HG03175 (cell line): ENCODE results near the gene MYOG.

ENCODE experiments used
- ATAC-seq: cut with Tn5 transposase; IDR thresholded peaks from one replicate; pipeline ENCODE4 v1.9.1; 2021; ENCODE audit warnings: mild to moderate bottlenecking, moderate library complexity; ENCODE audit not compliant: unreplicated experiment

Gene MYOG

DNA sequence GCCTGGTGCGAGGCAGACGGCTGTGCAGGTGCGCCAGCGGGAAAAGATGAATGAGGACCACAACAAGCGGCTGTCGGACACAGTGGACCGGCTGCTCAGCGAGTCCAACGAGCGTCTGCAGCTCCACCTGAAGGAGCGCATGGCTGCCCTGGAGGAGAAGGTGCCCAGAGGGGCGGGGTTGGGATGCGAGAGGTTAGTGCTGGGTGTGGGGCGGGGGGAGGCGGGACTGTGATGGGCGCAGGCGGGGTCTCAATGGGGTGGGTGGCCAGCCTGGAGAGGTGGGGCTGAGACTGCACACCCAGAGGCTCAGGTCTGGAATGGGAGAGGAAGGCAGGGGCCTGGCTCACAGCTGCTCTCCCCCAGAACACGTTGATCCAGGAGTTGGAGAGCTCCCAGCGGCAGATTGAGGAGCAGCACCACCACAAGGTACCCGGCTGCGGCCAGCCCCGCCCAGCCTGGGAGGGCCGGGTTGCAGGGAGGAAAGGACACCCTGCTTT is 37.2 kb downstream of the MYOG start:
- ATAC-seq: no peak

DNA sequence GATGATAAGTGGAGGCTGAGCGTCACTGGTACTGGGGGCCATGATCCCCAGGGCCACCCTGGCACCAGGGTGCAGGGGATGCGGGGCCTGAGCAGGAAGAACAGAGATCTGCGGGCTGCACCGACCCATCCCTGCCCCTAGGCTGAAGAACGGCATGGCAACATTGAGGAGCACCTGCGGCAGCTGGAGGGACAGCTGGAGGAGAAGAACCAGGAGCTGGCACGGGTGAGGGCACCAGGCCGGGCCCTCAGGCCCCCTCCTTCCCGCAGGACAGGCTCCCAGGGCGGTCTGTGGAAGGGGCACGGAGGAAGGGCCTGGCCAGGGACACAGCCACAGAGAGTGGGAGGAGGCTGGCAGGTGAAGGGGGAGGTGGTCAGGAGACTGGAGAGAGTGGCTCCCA is 37.7 kb downstream of the MYOG start:
- ATAC-seq: no peak

DNA sequence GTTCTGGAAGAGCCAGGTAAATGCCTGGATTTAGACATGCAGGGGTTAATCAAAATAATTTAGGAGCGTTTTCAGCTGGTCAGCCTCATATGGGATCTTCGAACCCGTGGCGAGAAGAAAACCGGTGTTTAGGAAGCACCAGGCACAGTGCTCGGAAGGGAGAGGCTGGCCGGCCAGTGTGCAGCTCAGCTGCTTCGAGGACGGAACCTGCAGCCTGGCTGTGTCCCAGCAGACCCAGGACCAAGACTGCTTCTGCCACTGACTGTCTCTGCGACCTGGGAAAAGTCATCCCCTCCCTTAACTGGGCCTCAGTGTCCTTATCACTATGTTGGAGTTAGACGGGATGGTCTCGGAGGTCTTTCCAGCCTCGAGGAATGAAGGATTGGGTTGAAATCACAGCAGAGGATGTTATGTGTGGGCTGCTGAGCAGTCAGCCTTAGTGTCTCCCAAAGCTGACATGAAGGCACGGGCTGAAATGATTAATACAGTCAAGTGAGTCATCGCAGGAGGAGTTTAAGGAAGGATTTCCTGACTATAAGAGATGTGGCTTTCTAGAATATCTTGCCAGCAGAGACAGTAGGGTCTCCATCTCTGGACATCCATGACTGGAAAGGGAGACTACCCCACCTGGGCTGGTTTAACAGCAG is 38.7 kb downstream of the MYOG start:
- ATAC-seq: no peak

DNA sequence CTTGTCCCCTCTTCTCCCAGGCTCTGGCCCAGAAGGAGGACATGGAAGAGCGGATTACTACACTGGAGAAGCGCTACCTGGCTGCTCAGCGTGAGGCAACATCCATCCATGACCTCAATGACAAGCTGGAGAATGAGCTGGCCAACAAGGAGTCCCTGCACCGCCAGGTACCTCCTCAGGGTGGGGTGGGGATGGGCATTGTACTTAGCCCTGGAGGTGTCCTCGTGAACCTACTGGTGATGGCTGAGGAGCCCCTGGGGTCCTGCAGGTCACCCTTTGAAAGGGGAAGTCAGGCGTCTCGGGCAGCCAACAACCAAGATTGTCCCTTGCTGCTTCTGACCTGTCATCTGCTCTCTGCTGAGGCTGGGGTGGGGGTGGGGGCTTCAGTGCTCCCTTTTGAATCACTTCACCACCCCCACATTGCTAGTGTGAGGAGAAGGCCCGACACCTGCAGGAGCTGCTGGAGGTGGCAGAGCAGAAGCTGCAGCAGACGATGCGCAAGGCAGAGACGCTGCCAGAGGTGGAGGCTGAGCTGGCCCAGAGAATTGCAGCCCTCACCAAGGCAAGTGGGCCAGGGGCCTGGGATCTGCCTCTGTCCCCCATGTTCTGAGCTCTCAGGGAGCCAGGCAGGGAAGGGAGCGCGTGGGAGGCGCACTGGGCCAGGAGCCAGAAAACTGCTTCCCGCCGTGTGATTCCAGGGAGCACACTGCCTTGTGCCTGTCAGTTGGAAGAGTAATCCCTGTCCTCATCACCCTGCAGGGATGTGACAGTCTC is 39.8 kb downstream of the MYOG start:
- ATAC-seq: no peak

DNA sequence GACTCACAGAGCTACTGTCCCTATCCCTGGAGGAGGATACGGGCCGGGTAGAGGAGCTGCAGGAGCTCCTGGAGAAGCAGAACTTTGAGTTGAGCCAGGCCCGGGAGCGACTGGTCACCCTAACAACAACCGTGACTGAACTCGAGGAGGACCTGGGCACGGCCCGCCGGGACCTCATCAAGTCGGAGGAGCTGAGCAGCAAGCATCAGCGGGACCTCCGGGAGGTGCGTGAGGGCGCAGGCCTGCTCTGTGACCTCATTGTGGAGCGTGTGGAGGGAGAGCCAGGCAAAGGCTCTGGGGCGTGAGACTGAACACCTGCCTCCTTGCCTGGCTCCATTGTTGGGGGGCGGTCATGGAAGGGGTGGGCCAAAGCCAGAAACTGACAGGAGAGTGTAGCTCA is 40.5 kb downstream of the MYOG start:
- ATAC-seq: no peak

DNA sequence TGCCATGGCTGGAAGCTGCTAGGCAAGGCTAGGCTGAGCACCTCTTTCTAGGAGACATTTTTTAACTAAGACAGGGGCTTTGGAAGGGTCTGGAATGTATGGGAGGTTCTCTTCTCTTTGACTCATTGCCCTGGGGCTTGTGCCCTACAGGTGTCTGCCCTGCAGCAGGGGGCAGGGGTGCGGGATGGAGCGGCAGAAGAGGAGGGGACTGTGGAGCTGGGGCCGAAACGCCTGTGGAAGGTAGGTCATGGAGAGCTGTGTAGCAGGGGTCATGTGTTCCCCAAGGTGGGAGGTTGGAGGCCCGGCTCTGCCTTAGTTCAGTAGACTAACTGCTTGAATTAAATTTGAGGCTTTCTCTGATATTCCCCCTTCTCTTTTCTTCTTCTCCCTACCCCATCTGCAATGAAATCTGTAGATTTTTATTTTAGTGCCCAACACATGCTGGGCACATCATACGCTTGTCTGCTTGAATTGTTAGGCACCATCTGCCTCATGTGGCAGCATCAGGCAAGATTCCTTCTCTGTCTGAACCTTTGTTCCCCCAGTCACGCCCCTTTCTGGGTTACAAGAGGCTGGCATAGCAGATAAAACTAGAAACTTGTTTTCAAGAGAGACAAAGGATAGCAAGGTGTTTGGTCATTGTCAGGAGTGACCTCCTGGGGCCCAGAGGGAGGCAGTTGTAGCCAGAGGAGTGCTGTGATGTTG is 41.1 kb downstream of the MYOG start:
- ATAC-seq: no peak

DNA sequence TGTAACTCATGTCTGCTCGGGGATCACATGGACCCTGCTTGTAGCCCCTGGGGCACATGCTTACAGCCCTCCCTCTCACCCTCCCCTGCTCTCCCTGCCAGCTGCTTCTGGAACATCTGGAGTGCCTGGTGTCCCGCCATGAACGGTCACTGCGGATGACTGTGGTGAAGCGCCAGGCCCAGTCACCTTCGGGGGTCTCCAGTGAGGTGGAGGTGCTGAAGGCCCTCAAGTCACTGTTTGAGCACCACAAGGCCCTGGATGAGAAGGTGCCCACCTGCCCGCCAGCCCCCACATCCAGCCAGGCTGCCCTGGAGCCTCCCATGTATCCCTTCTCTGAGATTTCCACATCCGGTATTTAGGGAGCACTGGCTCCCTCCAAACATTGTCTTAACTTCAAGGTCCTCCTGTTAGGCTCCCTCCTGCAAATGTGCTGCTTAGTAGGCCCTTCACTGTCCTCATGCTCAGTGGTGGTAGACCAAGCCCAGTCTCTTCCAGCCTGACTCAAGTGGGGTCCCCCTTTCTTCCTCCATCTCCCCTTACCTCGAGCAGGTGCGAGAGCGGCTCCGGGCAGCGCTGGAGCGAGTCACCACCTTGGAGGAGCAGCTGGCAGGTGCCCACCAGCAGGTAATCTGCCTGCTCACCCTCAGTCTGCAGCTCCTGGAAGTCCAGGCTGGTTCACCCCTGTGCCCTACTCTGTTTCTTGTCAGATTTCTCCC is 41.8 kb downstream of the MYOG start:
- no peak for ATAC-seq

DNA sequence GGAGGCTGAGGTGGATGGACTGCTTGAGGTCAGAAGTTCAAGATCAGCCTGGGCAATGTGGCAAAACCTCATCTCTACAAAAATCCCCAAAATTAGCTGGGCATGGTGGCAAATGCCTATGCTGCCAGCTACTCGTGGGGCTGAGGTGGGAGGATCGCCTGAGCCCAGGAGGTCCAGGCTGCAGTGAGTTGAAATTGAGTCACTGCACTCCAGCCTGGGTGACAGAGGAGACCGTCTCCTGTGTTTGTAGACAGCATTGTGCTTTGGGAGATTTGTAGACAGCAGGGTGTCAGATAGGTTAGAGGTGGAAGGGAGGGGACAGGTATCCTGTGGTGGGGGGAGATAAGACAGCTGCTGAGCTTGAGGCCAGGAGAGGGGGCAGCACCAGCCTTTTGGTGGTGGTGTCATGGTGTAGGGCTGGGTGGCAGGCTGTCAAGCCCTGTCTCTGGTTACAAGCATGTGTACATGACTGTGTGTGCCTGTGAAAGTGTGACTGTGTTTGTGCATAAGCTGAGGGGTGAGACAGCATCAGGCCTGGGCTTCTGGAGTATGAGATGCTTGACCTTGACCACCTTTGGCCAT is 44.4 kb downstream of the MYOG start:
- no peak for ATAC-seq

DNA sequence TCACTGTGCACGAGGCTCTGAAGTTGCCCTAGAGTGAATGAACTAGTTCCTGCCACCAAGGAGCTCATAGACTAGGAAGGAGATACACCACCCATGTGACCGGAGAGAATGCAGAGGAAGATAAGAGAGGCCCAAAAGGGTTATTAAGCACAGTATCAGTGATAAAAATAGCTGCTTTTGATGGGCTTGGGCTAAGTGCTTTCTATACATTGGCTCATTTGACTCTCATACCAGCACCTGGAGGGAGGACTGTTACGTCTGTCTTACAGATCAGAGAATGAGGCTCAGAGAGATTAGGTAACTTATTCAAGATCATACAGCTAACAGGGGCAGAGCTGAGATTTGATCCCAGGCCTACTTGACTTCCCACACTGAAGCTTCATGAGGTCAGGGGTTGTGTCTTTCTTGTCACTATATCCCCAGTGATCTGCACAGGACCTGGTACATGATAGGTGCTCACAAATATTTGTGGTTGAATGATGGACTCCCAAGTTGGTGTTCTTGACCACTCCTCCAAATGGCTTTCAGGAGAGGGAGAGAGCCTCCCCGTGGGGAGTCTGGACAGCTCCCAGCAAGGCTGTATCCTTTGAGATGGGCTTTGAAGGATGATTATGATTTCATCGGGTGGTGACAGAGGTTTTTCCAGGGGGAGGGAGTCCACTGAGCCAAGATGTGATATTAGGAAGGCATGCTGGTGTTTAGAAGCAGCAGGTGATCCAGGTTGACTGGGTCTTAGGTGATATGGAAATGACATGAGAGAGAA is 45.1 kb downstream of the MYOG start:
- no peak for ATAC-seq

DNA sequence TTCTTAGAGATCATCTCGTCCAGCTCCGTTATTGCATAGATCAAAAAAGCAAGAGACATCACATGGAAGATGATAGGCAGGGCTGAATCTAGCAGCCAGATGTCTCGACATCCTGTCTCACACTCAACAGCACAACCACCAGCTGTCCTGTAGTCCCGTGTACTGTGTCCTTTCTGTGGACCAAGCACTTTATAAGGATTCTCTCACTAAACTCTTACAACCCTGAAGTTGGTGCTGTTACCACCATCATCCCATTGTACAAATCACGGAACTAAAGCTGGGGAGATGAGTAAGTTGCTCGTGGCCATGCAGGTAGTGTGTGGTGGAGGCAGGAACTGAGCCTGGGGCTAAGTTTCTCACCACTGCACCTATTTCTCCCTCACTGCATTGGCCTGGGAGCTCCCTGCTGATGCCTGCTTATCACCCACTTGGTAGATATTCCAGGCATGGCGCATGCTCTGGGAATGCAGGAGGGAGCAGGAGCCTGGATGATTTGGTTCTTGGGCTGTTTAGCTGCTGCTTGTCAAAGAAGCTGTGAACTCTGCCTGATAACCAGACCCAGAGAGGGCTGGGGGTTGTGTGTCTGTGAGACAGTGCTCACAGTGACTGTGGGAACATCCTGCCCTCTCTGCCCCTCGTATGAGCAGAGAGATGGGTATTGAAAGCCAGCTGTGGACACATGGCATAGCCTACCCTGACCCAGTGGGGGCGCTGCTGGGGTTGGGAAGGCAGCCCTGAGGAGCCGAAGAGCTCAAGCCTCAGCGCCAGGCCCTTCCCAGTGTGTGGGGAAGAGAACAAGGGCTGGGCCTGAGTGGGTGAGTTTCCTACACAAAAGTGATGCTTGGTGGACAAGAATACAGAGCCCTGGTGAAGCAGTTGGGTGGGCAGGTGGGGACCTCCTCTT is 46.0 kb downstream of the MYOG start:
- ATAC-seq: no peak

DNA sequence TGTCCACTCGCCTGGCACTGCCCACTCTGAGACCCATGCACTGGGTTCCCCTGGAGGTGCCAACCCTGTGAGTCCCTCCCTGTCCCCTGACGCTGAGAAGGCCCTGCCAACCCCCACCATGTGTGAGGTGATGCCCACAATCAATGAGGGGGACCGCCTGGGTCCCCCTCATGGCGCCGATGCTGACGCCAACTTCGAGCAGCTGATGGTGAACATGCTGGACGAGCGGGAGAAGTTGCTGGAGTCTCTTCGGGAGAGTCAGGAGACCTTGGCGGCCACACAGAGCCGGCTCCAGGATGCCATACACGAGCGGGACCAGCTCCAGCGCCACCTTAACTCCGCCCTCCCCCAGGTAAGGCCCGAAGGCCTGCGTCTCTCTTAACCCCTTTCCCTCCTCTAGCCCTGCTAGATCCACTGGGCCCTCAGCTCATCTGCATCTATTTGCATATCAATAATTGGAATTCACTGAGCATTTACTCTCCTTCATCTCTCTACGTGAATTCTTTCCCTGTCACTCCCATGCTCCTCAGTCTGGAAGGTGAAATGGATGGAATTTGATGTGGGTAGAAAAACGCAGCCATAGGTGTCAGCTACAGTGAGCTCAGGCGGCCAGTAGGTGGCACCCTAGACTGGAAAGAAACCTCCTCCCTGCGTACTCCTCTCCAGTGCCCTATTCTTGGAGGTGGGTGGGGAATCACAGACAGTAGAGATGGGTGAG is 46.8 kb downstream of the MYOG start:
- peak; percentile 65 for ATAC-seq

DNA sequence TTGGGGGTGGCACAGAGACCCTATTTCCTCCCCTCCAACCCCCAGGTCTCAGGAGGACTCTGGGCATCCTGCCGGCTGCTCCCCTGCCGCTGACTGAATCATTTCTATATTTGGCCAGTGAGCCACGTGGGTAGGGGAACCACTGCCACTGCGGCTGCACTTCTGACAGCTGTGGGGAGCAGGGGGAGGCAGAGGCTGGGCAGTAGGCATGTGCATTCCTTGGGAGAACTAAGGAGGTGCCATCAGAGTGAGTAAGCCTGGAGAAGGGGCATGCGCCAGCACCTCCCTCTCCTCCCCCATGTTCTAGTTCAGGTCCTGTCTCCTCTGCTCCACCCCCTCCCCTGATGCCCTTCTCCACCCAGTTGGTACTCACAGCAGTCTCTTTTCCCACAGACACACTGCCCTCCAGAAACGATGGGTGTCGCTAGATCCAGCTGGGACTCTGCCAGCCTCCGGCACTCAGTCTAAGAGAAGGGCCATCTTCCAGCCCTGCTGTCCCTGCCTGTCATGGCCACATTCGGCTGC is 47.5 kb downstream of the MYOG start:
- peak; percentile 56 for ATAC-seq

DNA sequence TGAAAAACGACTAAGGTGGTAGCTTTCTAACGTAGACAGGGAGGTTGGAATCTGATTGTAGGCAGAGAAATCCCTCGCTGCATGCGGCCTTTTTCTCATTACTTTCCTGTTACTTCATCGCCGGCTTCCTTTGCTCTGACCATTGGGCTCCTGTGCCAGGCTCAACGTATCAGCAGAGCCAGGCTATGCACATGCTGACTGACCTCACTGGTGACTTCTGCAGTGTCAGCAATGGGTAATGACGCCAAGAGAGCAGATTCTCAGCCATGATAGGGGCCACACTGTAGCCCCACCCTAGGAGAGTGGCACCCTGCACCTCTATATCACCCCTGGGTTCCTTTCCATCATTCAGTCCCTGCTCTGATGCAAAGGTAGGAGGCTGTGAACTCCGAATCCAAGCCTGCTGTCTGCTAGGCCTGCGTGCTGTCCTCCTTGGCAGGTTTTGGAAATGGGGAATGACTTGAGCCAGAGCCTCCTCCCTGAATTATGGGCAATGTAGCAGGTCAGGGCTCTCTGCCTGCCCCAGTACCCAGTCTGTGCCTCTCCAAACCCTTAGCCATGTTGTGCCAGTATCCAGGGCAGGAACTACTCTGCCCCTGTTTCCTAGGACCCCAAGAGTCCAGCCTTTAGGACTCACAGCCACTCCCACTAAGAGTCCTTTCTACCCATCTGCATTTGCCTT is 48.2 kb downstream of the MYOG start:
- ATAC-seq: no peak

DNA sequence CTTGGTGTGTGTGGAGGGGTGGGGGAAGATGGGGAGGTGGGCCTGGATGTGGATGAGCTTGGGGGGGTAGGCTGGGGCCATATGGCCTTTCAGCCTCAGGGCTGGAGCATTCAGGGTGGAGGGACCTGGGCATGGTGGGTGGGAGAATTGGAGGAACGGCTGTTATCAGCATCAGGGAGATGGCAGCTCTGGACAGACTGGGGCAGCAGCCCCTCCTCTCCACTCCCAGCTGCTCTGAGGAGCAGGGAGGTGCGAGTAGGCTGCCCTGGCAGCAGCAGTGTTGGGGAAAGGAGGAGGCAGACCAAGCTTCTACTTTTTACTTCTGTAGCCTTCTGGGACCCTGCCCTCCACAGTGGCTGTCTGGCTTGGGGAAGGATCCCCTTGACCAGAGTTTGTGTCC is 49.3 kb downstream of the MYOG start:
- ATAC-seq: no peak

DNA sequence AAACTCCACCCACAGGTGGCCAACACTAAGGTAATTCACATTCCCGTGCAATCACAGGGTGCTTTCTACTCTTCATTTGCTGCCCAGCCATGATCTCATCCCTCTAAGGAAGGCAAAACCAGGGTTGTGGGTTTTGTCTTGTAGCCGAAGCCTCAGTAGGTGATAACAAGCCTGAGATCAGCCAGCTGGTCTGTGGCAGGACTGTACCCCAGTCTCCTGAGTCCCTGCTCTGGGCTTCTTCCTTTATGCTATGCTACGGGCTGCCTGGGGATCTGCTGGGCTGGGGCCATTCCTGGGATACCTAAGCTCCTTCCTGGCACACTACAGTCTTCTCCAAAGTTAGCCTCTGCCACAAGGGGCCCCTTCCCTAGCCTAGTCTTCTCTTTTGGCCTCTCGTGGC is 49.7 kb downstream of the MYOG start:
- ATAC-seq: no peak

DNA sequence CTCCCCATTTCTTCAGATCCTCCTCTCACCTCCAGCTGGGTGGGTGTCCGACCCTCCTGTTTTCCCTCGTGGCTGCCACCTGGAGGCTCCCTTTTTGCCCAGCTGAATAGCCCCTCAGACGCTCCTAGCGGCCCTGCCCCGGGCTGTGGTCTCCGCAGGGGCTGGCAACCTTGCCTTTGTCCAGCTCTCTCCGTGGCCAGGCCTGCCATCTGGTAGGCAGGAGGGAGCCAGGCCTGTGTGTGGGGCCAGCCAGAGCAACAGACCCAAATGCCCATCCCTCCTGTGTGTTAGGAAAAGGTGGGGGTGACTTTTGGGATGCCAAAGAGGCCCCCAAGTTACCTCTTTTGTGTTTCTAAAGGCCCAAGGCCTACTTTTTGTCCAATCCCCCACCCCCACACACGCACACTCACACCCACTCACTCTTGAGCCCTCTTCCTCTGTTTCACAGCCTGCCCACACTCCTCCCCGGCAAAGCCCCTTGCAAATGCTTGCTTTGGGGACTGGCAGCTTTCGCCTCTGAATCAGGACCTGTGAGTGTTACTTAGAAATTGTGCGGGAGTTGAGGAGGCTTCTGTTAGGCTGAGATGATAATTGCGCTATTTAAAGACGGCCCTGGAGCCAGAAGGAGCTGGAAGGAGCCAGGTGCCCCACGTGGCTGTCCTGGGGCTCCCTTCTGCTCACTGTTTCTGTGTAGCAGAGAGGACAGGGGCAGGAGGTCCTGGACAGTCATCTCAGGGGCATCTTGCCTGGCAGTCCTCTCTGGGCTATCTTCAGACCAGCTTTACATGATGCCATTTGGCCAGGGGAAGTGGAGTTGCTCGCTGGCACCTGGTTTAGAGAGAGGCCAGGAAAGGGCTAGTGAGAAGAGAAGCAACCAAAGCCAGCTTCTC is 50.5 kb downstream of the MYOG start:
- ATAC-seq: no peak
